Measurements from ENCODE around the gene SIDT1. TPM values are rescaled to one million over a fixed set of nuclear protein-coding genes. Genes with fewer than 3 reads are reported as not detected.

SIDT1 gene
- total and polyA plus RNA-seq, 2 donors (not counting 1 experiment from before 2014, with no cell fraction given), result 53.2 to 84.4 TPM

GRCh38 chr3:113643583-113643982 lies 111.2 kb downstream of the SIDT1 start:
- intact Hi-C loops (cut with micrococcal nuclease), result no loop called here
- H3K27me3 ChIP-seq (replicated peaks in 1 of 4; ENCODE audit: control extremely low read depth in 1 of 4, control insufficient read depth in 3 of 4, insufficient read depth in 4 of 4, low read length in 3 of 4), result no peaks in the 10 kb centered on the region
- peaks cover 11% of the 10 kb centered on the region for H3K9me3 Mint-ChIP-seq (ENCODE audit: insufficient read depth)
- H3K4me2 ChIP-seq (replicated peaks; ENCODE audit: low read depth, low read length, poor library complexity, severe bottlenecking), result no peak overlapping the region
- no peaks in the 10 kb centered on the region for H3K79me2 ChIP-seq (ENCODE audit: control insufficient read depth, insufficient read depth, low read length)
- no peak for DNase-seq
- no peak overlapping the region for H2AFZ ChIP-seq (ENCODE audit: insufficient read depth, low read depth, low read length, poor library complexity, severe bottlenecking)
- no peaks in the 10 kb centered on the region for H3K4me1 ChIP-seq (ENCODE audit: control insufficient read depth in 2 of 2, insufficient read depth in 2 of 2, low read length in 2 of 2)
- ChIA-PET POLR2A (no interaction called here), CTCF (interaction anchor here (1.1 kb wide), 1 partner anchor 12 kb away, joined by 4 read pairs; no protein-coding TSS in a partner anchor)
- H3K4me3 ChIP-seq (ENCODE audit: control extremely low read depth in 1 of 5, extremely low read depth in 1 of 5, insufficient read depth in 1 of 5, low read depth in 2 of 5, low read length in 4 of 5), result no peak overlapping the region
- H3K9me3 ChIP-seq (ENCODE audit: control extremely low read depth in 1 of 3, control insufficient read depth in 2 of 3, insufficient read depth in 1 of 3, low read length in 2 of 3), result peaks cover 5 to 21% (median 11%) of the 10 kb centered on the region in 3 donors
- ATAC-seq (ENCODE audit: low read depth), result no peak
- no peaks in the 10 kb centered on the region for H3K36me3 ChIP-seq (replicated peaks in 1 of 2; ENCODE audit: control extremely low read depth in 1 of 2, control insufficient read depth in 1 of 2, extremely low read depth in 1 of 2, insufficient read depth in 2 of 2, low read length in 1 of 2)
- no peak overlapping the region for H3K9ac ChIP-seq (ENCODE audit: low read length)
- no peaks in the 10 kb centered on the region for H4K20me1 ChIP-seq (ENCODE audit: control insufficient read depth, insufficient read depth, low read length, poor library complexity, severe bottlenecking)
- no peak overlapping the region for H3K4me3 Mint-ChIP-seq
- H3K4me1 Mint-ChIP-seq, result peaks cover 8% of the 10 kb centered on the region
- H3K27me3 Mint-ChIP-seq, result no peaks in the 10 kb centered on the region
- TF ChIP-seq EZH2 (IDR thresholded peaks at IDR 0.05; ENCODE audit: borderline replicate concordance, insufficient read depth, low read depth, low read length, poor library complexity, severe bottlenecking) (no peak), CTCF (IDR thresholded peaks at IDR 0.05) (no peak)
- no peak overlapping the region for H3K27ac Mint-ChIP-seq
- H3K27ac ChIP-seq (ENCODE audit: low read length in 2 of 2), result no peak overlapping the region
- WGBS (ENCODE audit: insufficient coverage), result 100% methylated on average over 2 of the region's 7 CpGs

GRCh38 chr3:113648524-113648923 lies 116.2 kb downstream of the SIDT1 start:
- Mint-ChIP-seq H3K4me1 (peaks cover 20% of the 10 kb centered on the region), H3K27ac (no peak overlapping the region), H3K4me3 (no peak overlapping the region), H3K9me3 (ENCODE audit: insufficient read depth) (peaks cover 14% of the 10 kb centered on the region), H3K27me3 (no peaks in the 10 kb centered on the region)
- H3K9me3 ChIP-seq (ENCODE audit: control extremely low read depth in 1 of 3, control insufficient read depth in 2 of 3, insufficient read depth in 1 of 3, low read length in 2 of 3), result peaks cover 5 to 21% (median 11%) of the 10 kb centered on the region in 3 donors
- no peaks in the 10 kb centered on the region for H3K79me2 ChIP-seq (ENCODE audit: control insufficient read depth, insufficient read depth, low read length)
- no peak overlapping the region for H3K27ac ChIP-seq (ENCODE audit: low read length in 2 of 2)
- intact Hi-C loops (cut with micrococcal nuclease), result no loop called here
- no peaks in the 10 kb centered on the region for H3K36me3 ChIP-seq (replicated peaks in 1 of 2; ENCODE audit: control extremely low read depth in 1 of 2, control insufficient read depth in 1 of 2, extremely low read depth in 1 of 2, insufficient read depth in 2 of 2, low read length in 1 of 2)
- no peak overlapping the region for H3K4me2 ChIP-seq (replicated peaks; ENCODE audit: low read depth, low read length, poor library complexity, severe bottlenecking)
- H3K27me3 ChIP-seq (replicated peaks in 1 of 4; ENCODE audit: control extremely low read depth in 1 of 4, control insufficient read depth in 3 of 4, insufficient read depth in 4 of 4, low read length in 3 of 4), result no peaks in the 10 kb centered on the region
- no peak for DNase-seq
- ChIA-PET CTCF (no interaction called here), POLR2A (no interaction called here)
- no peak for ATAC-seq (ENCODE audit: low read depth)
- no peak overlapping the region for H3K9ac ChIP-seq (ENCODE audit: low read length)
- H4K20me1 ChIP-seq (ENCODE audit: control insufficient read depth, insufficient read depth, low read length, poor library complexity, severe bottlenecking), result no peaks in the 10 kb centered on the region
- no peak overlapping the region for H2AFZ ChIP-seq (ENCODE audit: insufficient read depth, low read depth, low read length, poor library complexity, severe bottlenecking)
- no peak overlapping the region for H3K4me3 ChIP-seq (ENCODE audit: control extremely low read depth in 1 of 5, extremely low read depth in 1 of 5, insufficient read depth in 1 of 5, low read depth in 2 of 5, low read length in 4 of 5)
- no peaks in the 10 kb centered on the region for H3K4me1 ChIP-seq (ENCODE audit: control insufficient read depth in 2 of 2, insufficient read depth in 2 of 2, low read length in 2 of 2)
- no peak for TF ChIP-seq CTCF (IDR thresholded peaks at IDR 0.05)
